RPMI7951 (cell line): ENCODE results near the gene SCAMP1. TPM values are rescaled to one million over a fixed set of nuclear protein-coding genes. Genes with fewer than 3 reads are reported as not detected.
A peak's percentile ranks its signal among the peaks of the same experiment; 100 is the strongest.

Experiments used
- DNase-seq: peaks from one replicate; pipeline ENCODE4 v3.0.0-alpha.2; 2012; ENCODE audit warnings: low read depth
- total RNA-seq: library from RNA; depleted of rRNA; stranded (reverse); fragments of >200 nt; shearing (Covaris generic); gene quantifications from 2 replicates; pipeline ENCODE4 v1.2.3, GENCODE V29; 2014; rRNA removed

Gene SCAMP1
- total RNA-seq, 1 experiment from 2014 or later = 53.6 TPM

DNA sequence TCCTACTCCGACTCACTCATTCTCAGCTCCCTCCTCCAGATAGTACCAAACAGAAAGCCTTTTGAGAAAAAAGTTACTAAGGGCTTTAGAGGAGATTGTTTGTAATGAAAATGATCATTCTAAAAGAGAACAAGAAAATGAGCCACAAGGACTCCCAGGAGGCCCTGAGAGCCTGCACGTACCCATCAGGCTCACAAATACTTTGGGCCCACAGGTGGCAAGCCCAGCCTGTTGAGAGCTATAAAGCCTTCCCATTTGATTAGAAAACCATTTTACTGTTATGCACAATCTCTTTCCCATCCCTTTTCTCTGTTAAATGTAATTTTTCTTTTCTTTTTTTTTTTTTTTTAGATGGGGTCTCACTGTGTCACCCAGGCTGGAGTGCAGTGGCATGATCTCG is 152.0 kb downstream of the SCAMP1 start:
- DNase-seq = no peak

DNA sequence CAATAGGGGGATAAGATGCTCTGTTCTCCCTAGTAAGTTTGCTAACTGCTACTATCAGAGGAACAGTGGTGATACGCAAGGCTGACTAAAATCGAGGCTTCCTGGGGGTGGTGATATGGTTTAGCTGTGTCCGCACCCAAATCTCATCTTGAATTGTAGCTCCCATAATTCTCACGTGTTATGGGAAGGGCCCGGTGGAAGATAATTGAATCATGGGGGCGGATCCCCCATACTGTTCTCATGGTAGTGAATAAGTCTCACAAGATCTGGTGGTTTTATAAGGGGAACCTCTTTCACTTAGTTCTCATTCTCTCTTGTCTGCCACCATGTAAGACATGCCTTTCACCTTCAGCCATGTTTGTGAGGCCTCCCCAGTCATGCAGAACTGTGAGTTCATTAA is 153.0 kb downstream of the SCAMP1 start:
- DNase-seq = no peak

DNA sequence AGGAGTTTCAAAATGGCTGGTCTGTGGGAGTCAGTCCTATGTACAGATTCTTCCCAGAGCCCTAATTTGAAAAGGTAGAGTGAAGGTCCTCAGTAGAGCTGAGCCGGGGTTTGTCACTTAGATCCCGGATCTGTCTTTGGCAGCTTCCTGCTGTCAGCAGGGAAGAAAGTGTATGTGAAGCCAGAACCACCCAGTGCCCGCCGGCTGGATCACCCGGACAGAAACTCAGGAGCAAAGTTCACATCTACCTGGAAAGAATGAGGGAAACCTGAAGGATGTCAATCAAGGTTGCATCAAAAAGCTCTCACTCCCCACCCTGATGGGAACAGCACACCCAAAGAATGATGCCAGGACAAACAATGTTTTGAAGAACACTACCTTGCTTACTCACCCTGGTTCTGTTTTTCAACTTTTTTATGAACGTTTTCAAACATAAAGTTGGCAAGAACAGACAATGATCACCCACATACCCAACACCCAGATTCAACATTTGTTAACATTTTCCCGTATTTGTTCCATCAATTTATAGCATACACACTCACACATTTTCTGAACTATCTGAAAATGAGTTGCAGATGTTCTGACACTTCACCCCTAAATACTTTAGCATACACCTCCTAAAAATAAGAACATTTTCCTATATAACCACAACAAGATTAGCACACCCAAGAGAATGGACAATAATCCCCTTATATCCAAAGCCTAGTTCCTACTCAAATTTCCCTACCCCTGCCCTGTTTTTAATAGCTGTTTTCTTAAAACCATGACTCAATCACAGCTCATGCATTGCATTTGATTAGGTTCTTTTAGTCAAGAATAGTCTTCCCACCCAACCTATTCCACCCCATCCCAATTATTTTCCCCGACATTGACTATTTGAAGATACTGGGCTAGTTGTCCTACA is 154.3 kb downstream of the SCAMP1 start:
- DNase-seq = no peak

DNA sequence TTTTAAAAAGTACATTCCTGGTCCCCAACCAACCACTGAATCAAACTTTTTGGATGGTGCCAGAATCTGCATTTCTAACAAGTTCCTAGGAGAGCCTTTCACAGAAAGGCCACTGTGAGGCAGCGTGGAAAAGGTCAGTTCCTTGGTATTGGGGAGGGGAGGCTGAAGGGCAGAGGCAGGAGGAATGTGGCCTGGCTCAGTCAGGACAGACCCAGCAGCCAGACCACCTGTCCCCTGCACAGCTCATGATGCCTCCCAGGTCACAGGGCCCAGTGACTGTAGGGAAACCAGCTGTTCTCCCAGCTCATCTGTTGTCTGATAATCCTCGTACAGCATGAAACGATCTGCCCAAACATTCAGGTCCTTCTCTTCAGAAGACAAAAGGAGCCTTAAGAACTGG is 155.3 kb downstream of the SCAMP1 start:
- DNase-seq = no peak

DNA sequence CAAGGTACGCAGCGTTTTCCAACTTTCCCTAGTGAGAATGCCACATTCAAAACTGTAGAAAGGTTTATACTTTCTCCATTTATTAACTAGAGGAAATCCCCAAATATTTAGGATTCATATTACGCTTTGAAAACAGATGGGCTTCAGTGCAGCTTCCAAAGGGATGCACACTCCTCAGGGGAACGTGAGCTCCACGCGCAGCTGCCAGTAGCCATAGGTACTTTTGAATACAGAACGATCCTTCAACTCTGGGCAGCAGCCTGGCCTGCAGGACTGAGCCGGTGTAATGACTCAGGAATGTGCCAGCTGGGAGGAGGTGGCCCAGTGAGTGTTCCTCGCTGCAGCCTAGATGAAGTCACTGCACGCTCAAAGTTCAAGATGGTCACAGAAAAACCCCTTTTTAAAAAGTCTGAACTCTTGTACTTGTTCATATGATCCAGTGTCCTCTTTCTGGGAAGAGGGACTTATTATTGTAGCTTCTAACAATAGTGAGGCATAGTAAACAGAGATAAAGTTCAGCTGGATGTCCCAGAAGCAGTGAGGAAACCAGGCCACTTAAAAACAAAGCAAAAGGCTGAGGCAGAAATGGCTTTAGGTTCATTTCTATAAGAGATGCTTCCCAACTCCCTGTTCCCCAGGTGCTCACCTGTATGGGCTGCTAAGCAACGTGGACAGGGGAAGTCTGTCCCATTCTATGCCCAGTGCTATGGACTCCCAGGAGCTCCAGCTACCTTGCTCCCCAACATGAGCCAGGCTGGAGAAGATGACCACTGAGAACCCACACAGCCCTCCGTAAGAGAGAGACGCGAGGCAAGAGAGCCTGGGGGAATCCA is 158.2 kb downstream of the SCAMP1 start:
- DNase-seq = peak; percentile 85

DNA sequence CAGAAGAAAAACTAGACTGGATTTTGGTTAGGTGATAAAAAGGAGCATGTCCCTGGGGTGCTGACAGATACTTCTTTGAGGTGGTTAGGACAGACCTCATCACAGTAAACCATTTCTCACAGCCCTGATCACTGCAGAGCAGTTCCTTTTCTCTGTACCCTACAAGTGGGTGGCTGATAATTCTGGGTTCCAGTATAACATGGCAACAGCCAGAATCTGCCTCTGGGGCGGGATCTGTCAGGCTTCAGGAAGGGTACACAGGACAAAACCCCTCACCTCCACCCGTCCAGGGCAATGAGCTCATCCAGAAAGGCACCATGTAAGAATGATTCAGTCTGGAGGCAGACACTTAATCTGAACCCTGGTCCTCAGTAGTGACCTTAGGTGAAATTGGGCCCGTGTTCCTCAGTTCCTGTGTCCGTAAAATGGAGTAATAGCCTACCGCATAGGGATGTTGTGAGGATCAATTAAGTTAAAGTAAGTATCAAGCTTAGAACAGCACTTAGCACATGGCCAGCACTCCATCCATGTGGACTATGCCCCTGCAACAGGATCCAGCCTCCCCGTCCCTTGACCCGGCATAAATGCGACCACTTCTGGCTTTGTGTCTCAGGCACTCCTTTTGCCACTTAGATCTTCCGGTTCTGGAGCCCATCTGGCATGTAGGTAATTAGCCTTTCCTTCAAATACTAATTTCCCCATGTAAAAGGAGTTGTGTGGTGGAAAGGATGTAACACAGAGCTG is 159.0 kb downstream of the SCAMP1 start:
- DNase-seq = no peak

DNA sequence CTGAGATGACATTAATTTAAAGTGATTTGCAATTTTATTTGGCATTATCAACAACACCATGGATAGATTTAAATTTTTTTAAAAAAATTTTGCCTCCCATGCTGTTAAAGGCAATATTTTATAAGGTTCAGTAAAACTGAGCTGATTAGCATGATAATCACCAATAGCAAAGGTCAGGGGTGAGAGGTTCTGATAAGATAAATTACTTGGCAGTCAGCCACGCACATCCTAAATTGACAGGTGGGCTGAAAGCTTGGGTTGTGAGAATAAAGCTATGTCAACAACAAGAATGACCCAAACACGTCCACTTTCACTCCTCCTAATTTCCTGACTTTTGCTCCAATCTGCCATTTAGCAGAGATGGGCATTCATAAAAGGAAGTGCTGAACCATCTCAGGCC is 161.0 kb downstream of the SCAMP1 start:
- no peak for DNase-seq

DNA sequence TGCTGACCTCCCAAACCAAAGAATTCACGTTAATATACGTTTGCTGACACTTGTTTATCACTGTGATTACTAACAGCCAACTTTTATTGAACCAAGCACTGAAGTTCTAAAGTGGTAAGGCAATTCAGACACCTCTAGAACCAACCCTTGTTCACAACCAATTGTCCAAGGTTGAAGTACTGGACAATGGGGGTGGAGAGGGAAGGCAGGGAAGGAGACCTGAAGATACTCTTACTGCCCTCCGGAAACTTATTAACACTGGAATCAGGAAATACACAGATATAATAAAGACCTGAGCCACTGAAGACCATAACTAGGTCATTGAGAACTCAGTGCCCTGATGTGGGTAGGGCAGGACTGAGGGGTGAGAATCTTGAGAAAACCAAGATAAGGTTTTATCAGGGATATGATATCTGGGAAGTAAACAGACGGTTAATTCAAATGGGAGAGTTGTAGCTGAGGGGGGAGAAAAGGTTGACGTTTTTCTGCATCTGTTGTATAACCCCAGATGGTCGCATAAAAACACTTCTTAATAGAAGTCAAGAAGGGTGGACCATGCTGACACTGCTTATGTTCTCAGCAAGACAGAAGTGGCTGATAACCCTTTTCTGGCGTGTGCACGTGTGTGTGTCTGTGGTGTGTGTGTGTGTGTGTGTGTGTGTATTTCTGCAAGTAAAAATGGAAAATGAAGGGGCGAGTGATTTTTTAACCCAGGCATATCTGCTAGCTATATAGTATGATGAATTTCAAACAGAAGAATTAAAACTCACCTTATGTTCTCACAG is 162.3 kb downstream of the SCAMP1 start:
- DNase-seq = no peak

DNA sequence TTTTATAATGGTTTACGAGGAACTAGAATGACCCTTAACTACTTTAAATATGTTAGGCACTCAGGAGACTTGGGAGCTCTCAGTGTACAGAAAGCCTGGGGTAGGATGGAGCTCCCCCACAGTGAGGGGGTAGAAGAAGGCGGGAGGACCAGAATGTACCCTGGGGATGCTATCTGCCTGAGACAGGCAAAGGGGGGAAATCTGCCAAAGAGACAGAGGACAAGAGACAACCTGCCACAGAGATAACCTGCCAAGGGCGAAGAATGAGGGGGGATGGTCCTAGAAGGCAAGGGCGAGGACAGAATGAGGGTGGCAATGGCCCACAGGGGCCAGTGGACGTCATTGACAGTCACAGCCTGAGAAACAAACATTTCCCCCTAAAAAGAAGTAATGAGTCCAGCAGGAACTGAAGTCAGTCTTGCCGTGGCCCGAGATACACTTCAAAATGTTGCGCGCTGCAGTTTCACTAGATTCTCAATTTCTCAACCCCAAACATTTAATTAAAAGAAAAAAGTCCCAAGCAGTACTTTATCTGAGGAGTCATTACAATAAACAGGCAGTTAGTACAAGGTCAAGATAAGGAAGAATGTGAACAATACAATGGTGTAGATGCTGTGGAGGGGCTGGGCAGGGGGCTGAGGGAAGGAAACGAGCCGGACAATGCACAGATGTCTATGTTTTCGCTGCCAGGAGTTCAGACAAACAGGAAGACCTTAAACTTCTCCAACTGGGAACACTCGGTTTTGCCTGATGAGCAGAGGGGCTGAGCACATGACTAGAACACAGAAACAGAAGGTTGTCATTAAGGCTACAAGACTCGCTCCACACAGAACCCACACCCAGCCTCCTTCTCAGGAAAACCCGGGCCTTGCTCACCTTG is 163.1 kb downstream of the SCAMP1 start:
- DNase-seq = no peak

DNA sequence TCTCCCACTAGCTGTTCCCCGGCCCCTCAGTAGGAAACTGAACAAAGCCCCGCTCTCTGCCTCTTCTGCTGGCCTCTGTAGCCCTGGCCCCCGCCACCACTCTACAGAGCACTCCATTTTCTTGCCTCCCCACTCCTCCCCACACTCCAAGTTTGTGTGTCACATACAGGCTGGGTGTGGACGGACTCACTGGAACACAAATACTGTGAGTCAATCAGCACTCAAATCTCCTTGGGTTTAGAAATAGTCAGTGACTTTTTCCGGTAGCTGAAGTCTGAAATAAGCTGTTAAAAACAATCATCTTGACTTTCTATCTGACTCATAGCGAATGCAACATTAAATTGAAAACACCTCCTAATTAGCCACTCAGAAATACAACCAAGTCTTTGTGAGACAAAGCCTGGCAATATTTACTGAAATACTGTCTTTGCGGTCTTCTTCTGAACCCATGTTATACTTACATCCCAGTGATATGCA is 165.7 kb downstream of the SCAMP1 start:
- DNase-seq = peak; percentile 75

DNA sequence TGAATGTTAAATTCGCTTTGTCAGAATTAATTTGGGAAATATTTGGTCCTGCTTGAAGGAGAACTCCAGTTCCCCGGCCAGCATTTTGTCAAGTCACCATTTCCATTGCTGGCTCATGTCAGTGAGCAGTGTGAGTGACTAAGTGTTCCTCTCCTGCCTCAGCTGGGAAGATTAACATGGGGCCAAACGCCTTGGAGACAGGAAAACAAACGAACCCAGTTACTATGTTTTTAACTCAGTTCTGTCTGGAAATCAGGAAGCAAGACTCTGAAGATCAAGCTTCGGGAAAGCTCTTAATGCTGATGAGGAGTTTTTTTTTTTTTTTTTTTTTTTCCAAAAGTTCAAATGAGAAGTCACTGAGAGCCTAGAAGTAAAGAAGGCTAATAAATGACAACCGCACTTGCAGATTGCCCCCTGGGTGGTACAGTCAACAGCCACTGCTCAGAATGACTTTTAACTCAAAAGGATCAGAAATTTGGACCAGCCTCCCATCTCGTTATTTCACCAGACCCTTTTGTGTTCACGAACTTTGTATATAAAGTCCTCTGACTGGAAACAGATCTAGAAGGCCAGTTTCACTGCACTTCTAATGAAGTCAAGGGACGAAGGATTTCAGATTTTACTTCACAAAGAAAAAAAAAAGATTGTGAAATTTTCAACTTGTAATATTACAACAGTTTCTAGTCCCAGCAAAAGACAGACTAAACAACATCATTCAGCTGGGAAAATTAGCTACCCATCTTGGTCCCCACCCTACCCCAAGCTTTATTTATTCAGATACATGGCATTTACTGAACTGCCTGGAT is 166.8 kb downstream of the SCAMP1 start:
- DNase-seq = peak; percentile 94

DNA sequence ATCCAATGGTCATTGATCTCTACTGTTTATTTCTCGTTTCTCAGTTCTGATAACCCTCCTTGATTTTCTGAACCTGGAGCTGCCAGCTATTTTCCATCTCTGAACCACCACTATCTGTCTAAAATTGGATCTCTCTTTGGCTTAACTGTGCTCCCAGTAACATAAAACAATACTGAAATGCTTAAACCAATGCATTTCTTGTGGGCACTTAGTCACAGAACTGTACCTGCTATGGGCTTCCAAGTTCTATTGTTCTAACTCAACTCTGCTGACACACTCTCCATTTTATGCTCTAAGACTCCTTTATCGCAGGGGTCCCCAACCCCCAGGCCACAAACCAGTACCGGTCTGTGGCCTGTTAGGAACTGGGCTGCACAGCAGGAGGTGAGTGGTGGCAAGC is 167.5 kb downstream of the SCAMP1 start:
- DNase-seq = no peak

Other genes with a start within 250 kb of the SCAMP1 start
- gene AP3B1, start 65.9 kb upstream of the SCAMP1 start, total RNA-seq = 43.7 and 74.5 TPM in 2 replicates